Vagina (tissue), 2 donors: ENCODE results near the gene SLC12A8.

Experiments used
- POLR2A ChIP-seq, 2 donors: fragments of 450-650 bp; IDR thresholded peaks; one replicate each; pipeline ENCODE4 v1.6.1; 2017; ENCODE audit warnings: antibody characterized with exemption in 2 of 2, mild to moderate bottlenecking in 2 of 2, moderate library complexity in 2 of 2
- POLR2AphosphoS5 ChIP-seq, 2 donors: sonication (generic); formaldehyde crosslinking; IDR thresholded peaks; one replicate each; pipeline ENCODE4 v1.9.0; 2017; ENCODE audit warnings: antibody characterized with exemption in 2 of 2, mild to moderate bottlenecking in 2 of 2, low read depth in 1 of 2; ENCODE audit not compliant: insufficient read depth in 1 of 2
- TF ChIP-seq, protein P1 (sequence below), 3 experiments: fragments of 450-650 bp in 2 of 3; fragments of 200-600 bp in 1 of 3; sonication (generic) in 1 of 3; IDR thresholded peaks; one replicate each; pipeline ENCODE4 v1.5.1; 2017 to 2019; ENCODE audit warnings: antibody characterized with exemption in 3 of 3, mild to moderate bottlenecking in 2 of 3, moderate library complexity in 2 of 3

DNA sequence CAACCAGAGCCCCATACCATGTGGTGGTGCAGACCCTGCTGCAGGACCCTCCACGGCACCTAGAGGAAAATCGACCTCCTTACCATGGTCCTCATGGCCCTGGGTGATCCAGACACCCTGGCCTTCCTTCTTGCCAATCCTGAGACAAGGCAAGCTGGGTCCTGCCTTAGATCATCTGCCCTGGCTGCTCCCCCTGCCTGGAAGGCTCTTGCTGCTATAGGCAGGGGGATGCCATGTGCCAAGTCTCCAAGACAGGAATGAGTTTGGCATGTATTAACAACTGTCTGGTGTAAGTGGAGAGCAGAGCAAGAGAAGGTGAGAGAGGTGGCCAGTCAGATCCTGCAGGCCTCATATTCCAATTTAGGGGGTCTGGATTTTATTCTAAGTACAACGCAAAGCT, 164.3 kb downstream of the SLC12A8 start:
- no peak for TF ChIP-seq POLR2AphosphoS5 (IDR thresholded peaks at IDR 0.05; ENCODE audit: insufficient read depth in 1 of 2, low read depth in 1 of 2)
- TF ChIP-seq, protein P1, sequence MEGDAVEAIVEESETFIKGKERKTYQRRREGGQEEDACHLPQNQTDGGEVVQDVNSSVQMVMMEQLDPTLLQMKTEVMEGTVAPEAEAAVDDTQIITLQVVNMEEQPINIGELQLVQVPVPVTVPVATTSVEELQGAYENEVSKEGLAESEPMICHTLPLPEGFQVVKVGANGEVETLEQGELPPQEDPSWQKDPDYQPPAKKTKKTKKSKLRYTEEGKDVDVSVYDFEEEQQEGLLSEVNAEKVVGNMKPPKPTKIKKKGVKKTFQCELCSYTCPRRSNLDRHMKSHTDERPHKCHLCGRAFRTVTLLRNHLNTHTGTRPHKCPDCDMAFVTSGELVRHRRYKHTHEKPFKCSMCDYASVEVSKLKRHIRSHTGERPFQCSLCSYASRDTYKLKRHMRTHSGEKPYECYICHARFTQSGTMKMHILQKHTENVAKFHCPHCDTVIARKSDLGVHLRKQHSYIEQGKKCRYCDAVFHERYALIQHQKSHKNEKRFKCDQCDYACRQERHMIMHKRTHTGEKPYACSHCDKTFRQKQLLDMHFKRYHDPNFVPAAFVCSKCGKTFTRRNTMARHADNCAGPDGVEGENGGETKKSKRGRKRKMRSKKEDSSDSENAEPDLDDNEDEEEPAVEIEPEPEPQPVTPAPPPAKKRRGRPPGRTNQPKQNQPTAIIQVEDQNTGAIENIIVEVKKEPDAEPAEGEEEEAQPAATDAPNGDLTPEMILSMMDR (IDR thresholded peaks at IDR 0.05), result no peak
- no peak for TF ChIP-seq POLR2A (IDR thresholded peaks at IDR 0.05)
